Stimulated activated CD4-positive, alpha-beta T cell treated with anti-CD3 and anti-CD28 coated beads, Interleukin-1b, Interleukin-23, amount 100 ng/mL, for 24 hours (primary cell): ENCODE measurements around the gene MAML3.
"Not testable (repeated sequence)": the region's sequence is repeated elsewhere in the genome, so short reads cannot be mapped to it uniquely, and the experiment has no call there.

ENCODE experiments used
- DNase-seq, 4 experiments: peaks; one replicate each; pipeline ENCODE4 v3.0.0-alpha.2; 2020; ENCODE audit warnings: low read depth in 4 of 4, low spot score in 1 of 4

Gene MAML3

DNA sequence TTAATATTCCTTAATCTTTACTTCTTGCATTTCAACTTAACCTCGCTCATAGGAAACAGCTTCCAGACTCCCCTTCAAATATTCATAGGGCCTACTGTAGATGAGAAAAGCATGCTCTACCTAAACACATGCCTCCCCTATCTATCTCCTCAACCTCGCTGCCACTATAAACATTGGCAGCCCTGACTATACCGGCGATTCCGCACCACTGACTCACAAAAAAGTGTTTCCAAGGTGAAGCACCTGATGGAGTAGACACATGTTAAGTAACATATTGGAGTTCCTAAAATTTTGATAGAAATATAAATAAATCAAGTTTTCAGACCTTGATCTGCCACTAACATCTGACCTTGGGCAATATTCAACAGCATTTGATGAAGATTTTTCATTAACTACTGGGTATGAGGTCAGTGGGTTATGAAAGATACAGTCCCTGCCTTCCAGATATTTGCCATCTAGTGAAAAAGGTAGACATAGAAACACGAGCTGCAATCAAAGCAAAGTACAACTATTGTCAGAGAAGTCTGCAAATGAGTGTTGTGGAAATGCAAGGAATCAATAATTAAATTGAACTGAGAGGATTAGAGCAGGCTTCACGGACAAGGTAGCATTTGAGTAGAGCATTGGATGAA lies 184.2 kb downstream of the MAML3 start:
- DNase-seq = no peak

- no peak for DNase-seq
Measured at GRCh38 chr4:139968831-139969230, 185.2 kb downstream of the MAML3 start.

DNA sequence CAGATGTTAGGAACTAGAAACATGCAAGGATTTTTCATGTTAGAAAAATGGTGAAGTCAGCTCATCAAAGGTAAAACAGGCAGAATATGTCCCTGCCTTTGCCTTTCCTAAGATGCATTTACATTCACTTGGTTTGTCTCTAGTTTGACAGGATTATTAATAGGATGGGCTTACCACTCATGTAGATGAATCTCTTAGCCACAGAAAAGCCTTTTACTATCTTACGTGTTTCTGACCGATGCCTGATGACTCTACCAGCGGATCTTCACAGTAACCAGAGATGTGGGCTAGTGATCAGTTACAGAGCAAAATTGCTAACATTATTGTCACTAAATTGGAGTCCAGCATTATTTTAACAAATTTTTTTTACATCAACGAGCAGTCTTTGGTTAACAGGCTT lies 187.6 kb downstream of the MAML3 start:
- DNase-seq = no peak

GRCh38 chr4:139965789-139966188 lies 188.2 kb downstream of the MAML3 start:
- no peak for DNase-seq

GRCh38 chr4:139963708-139964107 lies 190.3 kb downstream of the MAML3 start:
- no peak for DNase-seq

DNA sequence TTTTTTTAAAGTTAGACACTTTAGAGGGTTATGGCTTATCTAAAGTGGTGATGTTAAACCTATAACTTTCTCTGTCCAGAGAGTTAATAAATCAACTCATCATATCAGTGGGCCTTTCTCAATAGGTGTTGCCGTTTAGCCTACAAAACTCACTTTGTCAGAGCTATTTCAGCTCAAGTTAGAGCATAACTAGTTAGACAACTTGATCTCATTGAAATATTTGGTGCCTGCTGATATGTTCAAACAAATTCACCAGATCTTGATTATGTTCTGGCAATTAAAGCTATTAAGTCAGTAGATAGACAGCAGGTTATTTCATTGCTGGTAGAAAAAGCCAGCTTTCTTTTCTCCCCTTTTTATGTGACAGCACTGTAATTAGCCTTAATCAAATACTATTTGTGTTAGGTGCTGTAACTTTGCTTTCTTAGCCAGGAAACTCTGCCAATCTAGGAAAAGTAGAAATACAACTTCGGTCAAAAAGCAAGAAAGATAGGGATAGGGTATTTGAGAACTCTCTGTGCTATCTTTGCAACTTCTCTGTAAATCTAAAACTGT lies 191.8 kb downstream of the MAML3 start:
- DNase-seq = no peak

GRCh38 chr4:139961344-139961946 lies 192.5 kb downstream of the MAML3 start:
- no peak for DNase-seq

DNA sequence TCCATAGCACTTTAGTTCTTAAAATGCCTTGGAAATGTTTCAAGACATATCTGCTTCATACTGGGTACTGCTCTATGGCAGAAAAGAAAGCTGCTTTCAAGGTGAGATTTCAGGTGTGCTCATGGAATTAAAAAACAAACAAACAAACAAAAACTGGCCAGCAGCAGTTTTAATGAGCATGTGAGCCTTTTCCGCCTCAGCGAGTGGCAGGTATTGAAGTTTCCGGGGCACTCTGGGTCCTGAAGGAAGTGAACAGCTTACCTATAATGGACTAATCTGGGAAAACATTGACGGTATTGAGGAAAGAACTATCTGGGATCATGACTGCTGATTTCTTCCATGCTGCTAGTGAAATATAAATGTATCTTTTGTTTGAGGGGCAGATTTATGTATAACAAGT lies 194.6 kb downstream of the MAML3 start:
- DNase-seq = no peak

GRCh38 chr4:139958739-139959098 lies 195.3 kb downstream of the MAML3 start:
- DNase-seq = no peak

- DNase-seq = no peak
Measured at GRCh38 chr4:139957986-139958738, 195.8 kb downstream of the MAML3 start.

- DNase-seq = no peak
Measured at GRCh38 chr4:139957065-139957464, 196.9 kb downstream of the MAML3 start.

- DNase-seq = no peak
Measured at GRCh38 chr4:139956507-139957017, 197.4 kb downstream of the MAML3 start.

DNA sequence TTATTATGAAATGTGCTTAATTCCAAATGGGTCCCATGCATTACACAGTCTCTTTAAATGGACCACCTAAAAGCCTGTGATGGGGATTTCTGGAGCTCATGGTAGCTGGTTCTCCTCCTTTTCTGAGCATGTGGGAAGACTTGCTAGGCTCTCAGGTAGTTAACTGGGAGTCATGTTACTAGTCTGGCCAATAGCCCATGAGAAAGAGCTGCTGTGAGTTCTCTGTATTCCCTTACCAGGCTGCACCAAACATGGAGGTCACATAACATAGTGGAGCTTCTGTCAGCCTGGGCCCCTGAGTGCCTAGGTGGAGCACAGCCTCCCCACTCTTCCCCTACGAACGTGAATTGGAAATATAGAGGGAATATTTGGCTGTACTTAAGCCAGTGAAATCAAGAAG lies 198.4 kb downstream of the MAML3 start:
- no peak for DNase-seq

DNA sequence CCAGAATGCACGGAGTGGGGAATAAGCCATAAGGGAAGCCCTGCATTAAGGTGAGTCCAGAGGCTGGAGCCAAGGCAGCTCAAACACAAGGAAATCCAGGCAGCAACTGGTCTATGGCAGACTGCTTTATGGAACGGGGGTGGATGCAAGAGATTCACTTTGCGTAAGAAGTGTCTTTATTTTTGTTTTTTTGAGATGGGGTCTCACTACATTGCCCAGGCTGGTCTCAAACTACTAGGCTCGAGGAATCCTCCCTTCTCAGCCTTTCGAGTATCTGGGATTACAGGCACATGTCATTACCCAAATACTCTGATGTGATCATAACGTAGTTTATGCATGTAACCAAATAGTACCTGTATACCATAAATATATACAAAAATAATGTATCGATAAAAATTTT lies 199.5 kb downstream of the MAML3 start:
- DNase-seq = no peak

DNA sequence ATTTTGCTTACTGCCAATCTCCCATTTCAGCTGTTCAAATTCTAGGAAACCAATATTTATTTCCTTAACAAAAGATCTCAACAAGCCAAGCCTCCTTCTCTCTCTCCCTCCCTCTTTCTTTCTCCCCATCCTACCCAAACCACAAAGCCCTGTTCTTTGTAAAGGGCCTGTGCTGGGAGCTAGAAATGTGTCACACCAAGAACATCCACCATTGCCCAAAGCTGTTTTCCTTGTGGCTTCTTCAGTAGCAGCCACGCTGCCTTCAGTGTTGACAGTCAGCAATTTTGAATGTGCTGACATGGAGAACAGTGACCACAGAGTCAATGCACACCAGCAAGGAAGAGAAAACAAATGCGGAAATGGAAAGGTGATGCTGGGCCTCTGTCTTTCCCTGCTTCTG lies 203.0 kb downstream of the MAML3 start:
- no peak for DNase-seq

GRCh38 chr4:139950568-139950967 lies 203.4 kb downstream of the MAML3 start:
- no peak for DNase-seq

- DNase-seq = not testable (repeated sequence)
Measured at GRCh38 chr4:139944916-139945315, 209.1 kb downstream of the MAML3 start.

GRCh38 chr4:139943277-139943676 lies 210.7 kb downstream of the MAML3 start:
- no peak for DNase-seq

- DNase-seq = no peak
Measured at GRCh38 chr4:139942241-139942640, 211.7 kb downstream of the MAML3 start.

DNA sequence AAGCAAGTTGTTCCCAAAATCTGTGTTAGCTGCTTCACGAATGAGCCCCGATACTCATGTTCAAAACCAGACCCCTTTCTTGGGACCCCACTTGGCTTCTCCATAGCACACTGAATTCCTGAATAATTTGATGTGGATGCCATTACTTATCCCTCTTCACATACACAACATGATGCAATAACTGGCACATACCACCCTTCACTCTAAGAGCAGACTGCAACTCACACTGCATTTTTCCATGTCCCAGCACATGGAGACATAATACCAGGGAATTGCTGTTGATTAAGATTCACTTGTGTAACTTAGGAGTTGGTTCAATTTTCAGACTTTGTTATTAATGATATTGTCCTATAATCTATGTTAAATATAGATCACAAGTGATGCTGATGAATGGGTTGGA lies 213.4 kb downstream of the MAML3 start:
- DNase-seq = no peak

- no peak for DNase-seq
Measured at GRCh38 chr4:139938414-139938813, 215.6 kb downstream of the MAML3 start.

- no peak for DNase-seq
Measured at GRCh38 chr4:139935911-139936310, 218.1 kb downstream of the MAML3 start.
